Prostate gland (tissue), 2 donors: Measurements from ENCODE around the gene BTLA.

ENCODE experiments used
- CTCF ChIP-seq, 4 experiments: fragments of 200-600 bp in 2 of 4; fragments of 450-650 bp in 2 of 4; sonication (generic) in 2 of 4; IDR thresholded peaks; 1 replicate in 3 of 4; 2 replicates in 1 of 4; pipeline ENCODE4 v1.5.1; 2016 to 2019; ENCODE audit warnings: antibody characterized with exemption in 4 of 4, mild to moderate bottlenecking in 2 of 4, moderate library complexity in 2 of 4
- POLR2AphosphoS5 ChIP-seq: sonication (generic); formaldehyde crosslinking; IDR thresholded peaks from one replicate; pipeline ENCODE4 v1.6.1; 2017; ENCODE audit warnings: antibody characterized with exemption

GRCh38 chr3:112427123-112427522 lies 72.1 kb downstream of the BTLA start:
- no peak for TF ChIP-seq CTCF (IDR thresholded peaks at IDR 0.05)
- no peak for TF ChIP-seq POLR2AphosphoS5
